HG02885 (cell line): Measurements from ENCODE around the gene USP47.
A peak's percentile ranks its signal among the peaks of the same experiment; 100 is the strongest.

Experiments used
- ATAC-seq: cut with Tn5 transposase; IDR thresholded peaks from one replicate; pipeline ENCODE4 v1.9.1; 2021; ENCODE audit warnings: mild to moderate bottlenecking; ENCODE audit not compliant: unreplicated experiment, poor library complexity

The USP47 gene, protein sequence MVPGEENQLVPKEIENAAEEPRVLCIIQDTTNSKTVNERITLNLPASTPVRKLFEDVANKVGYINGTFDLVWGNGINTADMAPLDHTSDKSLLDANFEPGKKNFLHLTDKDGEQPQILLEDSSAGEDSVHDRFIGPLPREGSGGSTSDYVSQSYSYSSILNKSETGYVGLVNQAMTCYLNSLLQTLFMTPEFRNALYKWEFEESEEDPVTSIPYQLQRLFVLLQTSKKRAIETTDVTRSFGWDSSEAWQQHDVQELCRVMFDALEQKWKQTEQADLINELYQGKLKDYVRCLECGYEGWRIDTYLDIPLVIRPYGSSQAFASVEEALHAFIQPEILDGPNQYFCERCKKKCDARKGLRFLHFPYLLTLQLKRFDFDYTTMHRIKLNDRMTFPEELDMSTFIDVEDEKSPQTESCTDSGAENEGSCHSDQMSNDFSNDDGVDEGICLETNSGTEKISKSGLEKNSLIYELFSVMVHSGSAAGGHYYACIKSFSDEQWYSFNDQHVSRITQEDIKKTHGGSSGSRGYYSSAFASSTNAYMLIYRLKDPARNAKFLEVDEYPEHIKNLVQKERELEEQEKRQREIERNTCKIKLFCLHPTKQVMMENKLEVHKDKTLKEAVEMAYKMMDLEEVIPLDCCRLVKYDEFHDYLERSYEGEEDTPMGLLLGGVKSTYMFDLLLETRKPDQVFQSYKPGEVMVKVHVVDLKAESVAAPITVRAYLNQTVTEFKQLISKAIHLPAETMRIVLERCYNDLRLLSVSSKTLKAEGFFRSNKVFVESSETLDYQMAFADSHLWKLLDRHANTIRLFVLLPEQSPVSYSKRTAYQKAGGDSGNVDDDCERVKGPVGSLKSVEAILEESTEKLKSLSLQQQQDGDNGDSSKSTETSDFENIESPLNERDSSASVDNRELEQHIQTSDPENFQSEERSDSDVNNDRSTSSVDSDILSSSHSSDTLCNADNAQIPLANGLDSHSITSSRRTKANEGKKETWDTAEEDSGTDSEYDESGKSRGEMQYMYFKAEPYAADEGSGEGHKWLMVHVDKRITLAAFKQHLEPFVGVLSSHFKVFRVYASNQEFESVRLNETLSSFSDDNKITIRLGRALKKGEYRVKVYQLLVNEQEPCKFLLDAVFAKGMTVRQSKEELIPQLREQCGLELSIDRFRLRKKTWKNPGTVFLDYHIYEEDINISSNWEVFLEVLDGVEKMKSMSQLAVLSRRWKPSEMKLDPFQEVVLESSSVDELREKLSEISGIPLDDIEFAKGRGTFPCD (N-terminal part only)

DNA sequence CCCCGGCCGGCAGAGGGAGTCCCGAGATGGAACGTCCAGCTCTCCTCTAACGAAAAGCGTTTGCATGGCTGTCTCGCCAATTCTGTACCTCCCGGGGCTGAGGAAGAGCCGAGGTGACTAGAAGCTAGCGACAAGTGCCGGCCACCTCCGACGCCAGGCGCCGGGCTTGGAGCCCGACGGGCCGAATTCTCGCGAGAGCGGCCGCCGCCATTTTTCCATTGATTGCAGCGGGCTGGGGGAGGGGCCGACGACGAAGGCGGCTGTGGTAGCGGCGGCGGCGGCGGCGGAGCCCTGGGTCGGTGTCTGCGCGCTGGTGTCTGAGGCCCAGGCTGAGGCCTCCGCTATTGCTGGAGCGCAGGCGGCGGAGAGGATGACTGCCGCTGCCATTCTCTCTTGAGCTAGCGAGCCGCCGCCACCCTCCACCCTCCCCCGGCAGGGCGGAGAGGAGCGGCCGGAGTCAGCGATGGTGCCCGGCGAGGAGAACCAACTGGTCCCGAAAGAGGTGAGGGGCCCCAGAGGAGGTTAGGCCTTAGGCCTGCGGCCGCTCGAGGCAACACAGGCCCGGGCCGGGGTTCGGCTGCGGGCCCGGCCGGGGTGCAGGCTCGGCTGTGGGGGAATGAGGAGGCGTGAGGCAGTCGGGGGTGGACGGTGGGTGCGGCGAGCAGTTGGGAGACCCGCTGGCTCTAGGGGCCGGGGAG lies at the start of gene USP47:
Gene USP47 (plus strand): TSS at position 250 of the 698 bp plus-strand sequence. CDS start 214 bp downstream, at position 464.
- peak; percentile 73 for ATAC-seq

DNA sequence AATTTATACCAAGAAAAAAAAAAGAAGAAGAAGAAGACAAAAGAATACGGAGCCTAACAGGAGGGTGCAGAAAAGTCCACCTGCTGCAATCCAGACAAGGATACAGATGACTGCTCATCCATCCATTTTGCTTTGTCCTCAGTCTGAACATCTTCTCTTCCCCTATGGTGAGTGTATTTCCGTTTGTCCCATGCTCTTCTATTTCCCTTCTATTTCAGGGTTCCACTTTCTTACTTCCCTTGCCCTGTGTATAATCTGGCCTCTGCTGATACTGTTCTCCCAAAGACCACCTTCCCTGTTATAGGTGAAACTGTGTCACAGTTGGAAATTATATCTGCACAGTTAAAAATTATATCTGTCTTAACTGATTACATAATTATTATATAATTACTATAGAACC lies 48.7 kb upstream of the USP47 start:
- ATAC-seq = no peak

DNA sequence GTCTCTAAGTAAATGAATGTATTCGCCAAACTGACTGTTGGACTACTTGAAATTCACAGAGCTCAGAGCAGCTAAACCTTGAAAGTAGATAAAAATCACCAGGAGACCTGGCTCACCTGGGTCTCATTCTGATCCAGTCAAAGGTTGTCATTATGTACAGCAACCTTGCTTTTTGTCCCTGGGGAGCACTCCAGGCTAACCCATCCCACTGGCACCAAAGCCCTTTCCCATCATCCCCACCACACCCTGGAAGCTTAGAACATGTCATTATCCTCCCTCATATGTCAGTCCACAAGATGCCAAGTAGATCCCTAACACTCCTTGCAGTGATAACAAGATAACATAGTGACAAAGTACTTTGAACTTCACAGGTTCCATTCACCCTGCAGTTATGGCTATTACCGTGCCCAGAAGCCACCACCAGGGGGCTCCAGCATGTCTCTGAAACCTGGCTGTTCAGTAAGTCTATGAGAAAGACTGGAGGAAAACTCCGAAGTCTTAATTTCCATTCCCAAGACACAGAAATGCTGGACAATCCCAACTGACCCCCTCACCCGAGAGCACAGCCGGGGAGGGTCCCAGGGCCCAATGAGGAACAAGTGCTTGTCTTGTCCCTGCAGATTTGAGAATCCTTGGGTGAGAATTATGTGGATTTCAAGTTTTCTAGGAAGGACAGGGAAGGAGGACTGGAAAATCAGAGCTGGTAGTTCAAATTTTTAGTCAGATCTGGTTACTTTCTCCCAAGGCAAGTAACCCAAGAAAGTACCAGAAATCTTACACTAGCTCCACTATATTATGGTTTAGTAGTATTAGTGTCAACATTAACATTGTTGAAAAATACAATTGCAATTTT lies 43.0 kb upstream of the USP47 start:
- ATAC-seq = peak; percentile 73

DNA sequence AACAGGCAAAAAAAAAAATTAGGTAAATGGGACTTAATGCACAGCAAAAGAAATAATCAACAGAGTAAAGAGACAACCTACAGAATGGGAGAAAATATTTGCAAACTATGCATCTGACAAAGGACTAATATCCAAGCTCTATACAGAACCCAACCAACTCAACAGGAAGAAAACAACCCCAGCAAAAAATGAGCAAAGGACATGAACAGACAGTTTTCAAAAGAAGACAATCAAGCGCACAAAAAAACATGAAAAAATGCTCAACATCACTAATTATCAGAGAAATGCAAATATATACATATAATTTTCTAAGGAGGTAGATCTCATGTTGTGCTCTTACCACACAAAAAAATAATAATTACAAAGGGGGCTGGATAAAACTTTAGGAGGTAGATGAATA lies 36.5 kb upstream of the USP47 start:
- no peak for ATAC-seq

DNA sequence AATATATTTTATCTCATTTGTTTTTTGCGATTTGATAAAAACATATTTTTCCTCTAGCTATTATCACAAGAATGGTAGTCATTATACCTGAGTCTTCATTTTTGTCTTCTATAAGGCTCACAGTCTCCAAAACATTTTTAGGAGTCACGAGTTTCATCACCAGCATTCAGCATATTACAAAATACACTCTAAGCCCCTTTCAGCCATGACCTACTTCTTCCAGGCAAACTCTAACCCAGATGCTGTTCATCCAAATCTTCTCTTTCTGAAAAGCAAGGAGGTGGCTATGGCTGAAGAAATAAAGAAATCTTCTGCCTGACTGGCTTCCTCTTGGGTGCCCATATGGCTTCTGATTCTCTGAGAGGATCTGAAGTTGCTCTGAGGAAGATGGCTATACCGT lies 35.7 kb upstream of the USP47 start:
- no peak for ATAC-seq

DNA sequence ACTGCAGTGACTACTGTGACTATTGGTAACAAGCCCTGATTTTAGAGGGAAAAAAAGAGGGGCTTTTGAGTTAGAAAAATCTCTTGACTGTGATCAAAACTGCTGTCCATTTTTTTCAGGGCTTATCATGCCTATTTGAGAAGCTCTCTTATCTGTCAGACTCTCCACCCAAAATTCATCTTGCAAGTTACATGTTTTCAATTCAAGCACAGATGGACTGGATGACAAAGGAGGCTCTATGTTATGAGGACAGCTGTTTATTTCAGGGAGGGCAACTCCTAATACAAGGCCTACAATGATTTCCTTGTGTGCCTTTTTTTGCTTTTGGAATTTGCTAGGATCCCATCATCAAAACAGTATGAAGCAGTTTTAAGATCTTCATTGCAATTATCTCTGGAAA lies 35.2 kb upstream of the USP47 start:
- ATAC-seq = no peak

DNA sequence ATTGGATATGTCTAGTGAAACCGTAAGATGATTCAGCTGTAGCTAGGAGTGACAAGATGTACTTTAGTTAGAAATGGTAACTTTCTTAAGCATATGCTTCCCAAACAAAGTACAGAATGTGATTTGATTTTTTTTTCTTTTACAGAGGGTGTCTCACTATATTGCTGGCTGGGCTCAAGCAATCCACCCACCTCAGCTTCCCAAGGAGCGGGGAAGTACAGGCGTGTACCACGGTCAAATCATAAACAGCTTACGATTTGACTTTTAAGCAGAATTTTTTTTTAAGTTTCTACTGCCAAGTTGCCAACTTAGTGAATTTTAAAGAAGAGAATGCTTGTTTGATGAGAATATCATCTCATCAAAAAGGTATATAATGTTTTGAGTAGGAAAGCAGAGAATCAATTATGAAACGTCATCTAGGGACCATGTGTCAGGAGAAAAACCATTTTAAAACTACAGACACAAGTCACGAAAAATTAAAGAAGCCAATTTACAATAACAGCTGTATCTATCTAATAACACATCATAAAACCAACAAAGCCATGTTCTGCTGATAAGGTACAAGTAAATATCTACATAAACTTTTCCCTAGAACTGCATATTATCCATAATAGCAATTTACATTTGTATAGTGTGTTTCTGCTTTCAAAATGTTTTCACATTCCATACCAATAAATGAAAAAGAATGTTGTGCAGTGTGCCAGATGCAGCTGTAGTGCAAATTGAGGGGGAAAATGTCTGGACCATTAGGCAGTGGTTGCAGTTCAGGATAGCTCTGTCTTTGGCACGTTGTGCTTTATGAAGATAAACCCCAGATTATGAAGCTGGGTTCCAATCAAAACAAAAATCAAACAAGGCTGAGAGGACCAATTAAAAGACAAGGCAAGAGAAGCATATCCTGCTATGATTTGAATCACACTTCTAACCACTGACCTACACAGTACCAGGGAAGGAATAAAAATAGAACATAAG lies 33.7 kb upstream of the USP47 start:
- ATAC-seq = no peak

DNA sequence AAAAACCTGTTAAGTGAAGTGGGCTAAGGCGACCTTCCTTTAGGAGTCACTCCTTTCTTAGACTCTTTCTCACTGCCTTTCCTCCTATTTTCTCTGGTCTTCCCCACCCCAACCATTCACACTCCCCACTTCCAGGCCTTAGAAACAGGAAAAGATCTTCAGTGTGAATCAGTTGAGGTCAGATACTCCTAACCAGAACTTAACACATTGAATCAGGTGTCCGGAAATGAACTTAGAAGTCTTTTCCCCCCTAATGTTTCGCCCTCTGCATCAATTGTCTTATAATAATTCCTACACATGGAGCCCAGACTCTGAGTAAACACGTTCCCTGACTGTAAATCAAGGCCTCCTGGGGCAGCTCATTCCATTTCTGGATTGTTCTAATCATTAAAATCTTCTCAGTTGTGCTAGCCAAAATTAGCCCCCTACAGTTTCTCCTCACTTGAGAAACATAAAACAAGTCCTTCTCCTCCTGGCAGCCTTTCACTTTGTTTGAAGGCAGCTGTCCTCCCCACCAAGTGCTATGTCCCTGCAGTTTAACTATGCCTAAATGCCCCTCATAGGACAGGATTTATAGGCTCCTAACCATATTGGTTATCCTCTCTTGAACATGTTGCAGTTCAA lies 32.7 kb upstream of the USP47 start:
- no peak for ATAC-seq

DNA sequence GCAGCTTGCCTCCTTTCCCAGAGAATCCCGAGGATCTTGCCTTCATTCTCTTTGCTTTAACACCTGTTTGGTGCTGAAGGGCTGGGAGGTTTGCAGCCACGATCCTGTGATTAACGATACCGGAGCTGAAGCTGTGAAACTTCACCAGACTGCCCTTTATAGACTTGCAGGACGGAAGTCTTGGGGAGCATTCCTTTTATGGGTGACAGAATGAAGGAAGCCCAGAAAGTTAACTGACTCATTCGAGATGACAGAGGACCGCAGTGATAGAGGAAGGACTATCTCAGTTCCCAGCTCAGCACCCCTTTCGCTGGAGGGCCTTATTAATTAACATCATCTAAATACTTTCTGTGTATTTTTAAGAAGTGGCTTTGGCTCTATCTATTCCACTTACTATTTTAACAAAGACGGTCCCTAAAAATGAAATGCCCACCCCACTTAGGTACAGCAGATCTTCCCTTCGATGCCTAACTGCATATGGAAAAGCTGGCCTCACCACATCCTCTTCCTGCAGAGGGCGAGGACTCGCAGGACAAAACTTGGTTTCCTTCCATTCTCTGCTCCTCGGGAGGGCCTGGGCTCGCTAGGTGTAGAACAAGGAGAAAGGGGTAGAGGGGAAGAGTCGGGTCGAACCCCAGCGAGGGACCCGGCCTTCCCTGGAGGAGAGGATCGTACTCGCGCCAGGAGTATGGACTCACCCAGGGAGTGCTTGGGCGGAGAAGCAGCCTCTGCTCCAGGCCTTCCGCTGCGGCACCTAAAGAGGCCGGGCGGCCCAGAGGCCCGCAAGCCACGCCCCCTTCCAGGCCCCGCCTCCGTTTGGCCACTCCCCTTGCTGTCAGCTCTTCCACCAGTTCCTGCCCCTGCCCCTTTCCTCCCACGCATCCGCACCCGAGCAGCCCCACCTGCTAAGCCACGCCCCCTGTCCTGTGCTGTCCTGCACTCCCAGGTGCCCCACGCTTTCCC lies 30.7 kb upstream of the USP47 start:
- no peak for ATAC-seq

DNA sequence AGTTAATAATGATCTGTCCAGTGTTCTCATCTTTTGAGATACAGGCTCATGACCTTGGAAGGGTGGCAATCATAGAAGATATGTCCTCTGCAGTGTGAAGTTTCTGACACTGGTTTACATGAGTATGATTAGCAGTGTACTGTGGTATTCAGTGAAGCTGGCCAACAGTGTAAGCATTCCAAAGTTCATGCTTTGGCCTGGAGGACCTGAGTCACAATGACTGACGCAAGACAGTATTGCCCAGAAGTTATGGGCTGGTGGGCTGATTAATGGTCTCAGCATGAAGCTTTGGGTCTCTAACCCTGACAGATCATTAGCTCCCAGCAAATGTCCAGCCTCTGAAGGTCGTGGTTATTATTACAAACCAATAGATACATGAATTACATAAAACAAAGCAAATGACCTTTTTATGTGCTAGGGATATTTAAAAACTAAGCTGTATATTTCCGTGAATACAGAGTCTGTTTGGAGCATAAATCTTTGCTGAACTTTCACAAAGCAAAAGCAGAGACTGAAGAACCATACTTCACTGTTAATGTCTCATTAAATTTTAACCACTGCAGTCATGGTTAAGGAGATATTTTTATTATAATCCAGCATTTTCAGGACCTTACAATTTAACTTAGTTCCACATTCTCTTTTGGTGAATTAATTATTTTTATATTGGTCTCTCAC lies 28.3 kb upstream of the USP47 start:
- no peak for ATAC-seq

DNA sequence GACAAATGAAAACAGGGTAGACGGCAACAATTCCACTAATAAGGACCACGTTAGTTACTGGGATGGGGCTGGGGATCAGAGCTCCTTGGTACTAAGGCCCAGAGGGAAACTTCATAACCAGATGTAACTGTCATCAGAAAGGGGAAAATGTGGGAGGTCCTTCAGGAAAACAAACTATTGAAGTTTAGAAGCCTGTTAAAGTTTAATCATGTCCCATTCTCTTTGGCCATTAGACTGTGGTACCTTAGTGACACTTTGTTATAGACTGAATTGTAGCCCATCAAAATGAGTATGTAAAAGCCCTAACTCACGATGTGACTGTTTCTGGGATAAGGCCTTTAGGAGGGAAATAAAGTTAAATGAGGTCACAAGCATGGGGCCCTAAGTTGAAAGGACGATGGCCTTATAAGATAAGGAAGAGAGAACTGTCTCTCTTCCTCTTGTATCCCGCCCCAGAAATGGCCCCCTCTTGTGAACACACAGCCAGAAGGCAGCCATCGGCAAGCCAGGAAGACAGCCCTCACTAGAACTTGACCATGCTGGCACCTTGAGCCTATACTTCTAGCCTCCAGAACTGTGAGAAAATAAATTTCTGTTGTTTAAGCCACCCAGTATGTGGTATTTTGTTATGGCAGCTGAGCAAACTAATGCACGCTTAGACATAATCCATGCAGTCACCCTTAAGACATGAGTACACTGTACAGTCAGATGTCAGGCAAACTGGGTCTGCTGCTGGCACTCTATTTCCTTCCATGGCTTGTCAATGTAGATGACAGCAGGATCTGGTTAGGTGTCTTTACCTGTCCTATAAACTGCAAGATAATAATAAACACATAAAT lies 26.9 kb upstream of the USP47 start:
- ATAC-seq = no peak

DNA sequence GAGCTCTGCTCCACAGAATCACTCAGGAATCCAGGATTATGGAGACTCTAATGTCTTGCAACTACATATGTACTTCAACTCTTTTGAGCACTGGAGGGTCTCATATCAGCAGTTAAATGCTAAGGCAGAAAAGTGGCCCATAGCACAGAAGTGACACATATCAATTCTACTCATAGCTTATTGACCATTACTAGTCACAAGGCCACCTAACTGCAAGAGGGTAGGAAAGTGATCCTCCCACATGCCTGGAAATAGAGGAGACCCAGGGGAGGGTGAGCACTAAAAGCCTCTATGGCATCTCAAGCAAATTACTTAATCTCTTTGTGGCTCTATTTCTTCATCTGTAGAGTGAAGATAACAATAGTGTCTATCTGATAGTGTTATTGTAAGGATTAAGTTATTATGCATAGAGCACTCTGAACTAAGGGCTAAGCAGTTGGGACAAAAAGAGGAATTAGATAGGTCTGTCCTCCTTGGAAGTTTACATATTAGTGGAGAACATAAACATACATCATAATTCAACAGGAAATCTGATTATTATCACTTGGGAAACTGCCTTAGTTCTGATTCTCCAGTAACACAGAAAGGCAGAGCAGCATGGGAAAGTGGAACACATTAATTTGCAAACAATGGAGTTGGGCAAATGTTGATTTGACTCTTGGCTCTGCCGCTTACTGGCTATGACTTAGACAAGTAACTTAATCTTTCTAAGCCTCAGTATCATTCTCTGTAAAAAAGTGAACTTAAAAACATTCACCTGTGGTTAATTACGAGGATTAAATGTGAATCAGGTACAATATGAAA lies 25.1 kb upstream of the USP47 start:
- ATAC-seq = no peak

DNA sequence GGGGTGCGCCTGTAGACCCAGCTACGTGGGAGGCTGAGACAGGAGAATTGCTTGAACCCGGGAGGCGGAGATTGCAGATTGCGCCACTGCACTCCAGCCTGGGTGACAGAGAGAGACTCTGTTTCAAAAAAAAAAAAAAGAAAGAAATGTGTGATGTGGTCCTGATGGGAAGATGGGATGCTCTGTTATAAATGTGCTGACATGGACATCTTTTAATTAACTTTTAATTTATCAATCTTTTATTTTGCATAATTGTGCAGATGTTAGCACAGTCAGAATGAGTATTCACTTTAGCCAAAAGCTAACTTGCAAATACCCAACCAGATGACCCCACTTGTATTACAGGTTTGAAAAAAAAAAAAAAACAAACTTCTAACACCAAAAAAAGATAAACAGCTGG lies 23.8 kb upstream of the USP47 start:
- no peak for ATAC-seq

DNA sequence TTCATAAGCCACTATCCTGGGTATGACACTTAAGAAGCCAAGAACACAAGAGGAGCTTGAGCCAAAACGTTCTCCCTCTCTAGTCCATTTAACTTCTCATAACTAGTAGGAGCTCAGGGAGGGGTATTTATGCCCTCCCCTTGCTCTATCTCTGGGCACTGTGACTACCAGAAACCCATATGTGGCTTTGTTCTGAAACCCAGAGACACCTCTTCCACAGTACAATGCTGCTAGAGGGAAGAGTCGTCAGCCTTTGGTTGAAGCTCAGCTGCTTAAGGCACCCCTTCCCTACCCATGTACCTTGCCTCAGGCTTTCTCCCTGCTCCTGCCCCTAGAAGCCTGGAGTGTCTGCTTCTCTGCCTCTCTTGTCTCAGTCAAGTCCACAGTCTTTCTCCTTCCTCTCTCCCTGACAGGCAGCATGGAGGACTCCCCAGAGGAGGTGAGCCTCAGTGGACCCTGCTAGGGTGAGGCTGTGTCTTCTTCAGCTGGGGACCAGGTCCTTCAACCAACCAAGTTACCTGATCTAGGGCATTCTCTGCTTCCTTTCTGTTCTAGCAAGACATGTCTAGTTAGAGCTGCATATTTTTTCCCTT lies 23.1 kb upstream of the USP47 start:
- ATAC-seq = no peak
